Measurements from ENCODE around the gene ADGRE3.
"Not testable (repeated sequence)": the region's sequence is repeated elsewhere in the genome, so short reads cannot be mapped to it uniquely, and the experiment has no call there.

The ADGRE3 gene

GRCh38 chr19:14595558-14595957 lies 79.1 kb downstream of the ADGRE3 start:
- no peak for DNase-seq

DNA sequence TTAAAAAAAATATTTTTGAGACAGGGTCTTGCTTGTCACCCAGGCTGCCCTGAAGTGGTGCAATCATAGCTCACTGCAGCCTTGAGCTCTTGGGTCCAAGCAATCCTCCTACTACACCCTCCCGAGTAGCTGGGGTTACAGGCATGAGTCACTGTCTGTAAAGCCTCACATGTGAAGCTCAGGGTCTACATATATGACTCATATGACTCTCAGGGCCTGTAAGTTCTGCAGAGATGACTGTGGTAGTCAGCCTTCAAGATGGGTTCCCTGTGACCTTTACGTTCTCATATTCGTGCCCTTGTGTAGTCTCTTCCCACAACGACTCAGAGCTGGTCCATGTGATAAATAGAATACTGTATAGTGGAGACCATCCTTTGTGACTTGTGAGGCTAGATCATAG lies 85.2 kb downstream of the ADGRE3 start:
- DNase-seq: peak; percentile 29

DNA sequence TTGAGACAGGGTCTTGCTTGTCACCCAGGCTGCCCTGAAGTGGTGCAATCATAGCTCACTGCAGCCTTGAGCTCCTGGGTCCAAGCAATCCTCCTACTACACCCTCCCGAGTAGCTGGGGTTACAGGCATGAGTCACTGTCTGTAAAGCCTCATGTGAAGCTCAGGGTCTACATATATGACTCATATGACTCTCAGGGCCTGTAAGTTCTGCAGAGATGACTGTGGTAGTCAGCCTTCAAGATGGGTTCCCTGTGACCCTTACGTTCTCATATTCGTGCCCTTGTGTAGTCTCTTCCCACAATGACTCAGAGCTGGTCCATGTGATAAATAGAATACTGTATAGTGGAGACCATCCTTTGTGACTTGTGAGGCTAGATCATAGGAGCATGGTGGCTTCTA lies 89.5 kb downstream of the ADGRE3 start:
- peak; percentile 63 for DNase-seq

DNA sequence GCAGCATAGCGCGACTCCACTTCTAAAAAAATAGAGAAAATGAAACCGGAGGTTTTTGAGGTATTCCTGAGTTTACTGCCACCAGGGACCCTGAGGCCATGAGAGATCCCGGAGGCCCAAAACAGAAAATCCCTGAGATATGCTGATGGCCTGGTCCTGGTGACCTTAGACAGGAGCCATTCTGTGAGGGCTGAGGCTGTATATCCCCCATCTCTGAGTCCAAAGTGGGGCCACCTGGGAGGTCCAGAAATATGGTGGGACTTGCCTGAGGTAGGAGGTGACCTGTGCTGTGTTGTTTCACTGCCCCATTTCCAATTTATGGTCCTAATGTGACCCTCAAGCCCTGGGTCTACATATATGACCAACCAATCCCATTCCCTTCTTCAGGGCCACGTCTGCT lies 90.3 kb downstream of the ADGRE3 start:
- not testable (repeated sequence) for DNase-seq

DNA sequence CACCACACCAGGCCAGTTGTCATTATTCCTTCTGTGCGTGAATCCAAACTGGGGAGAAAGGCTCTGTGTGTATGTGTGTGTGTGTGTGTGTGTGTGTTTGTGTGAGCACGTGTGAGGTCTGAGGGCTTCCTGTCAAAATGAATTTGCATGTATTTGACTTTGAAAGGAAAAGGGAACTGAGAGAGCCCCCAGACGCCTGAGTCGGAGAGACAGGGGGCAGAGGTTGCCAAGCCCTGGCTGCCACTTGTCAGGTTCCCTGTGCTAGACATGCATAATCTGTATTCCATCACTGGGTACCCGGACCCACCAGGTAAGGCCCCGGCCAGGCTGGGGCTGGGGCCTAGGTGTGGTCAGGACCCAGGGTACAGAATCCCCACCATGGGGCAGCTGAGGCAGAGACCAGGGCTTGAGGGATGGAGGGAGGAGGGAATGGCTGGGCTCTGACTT lies 91.7 kb downstream of the ADGRE3 start, which contains the start of gene CLEC17A:
TSS of gene CLEC17A (plus strand) at position 191 of the 447 bp plus-strand sequence. CDS start at position 268, 77 bp downstream.
- DNase-seq: no peak

- DNase-seq: peak; percentile 81
Observed at GRCh38 chr19:14580623-14581237, 93.9 kb downstream of the ADGRE3 start.

DNA sequence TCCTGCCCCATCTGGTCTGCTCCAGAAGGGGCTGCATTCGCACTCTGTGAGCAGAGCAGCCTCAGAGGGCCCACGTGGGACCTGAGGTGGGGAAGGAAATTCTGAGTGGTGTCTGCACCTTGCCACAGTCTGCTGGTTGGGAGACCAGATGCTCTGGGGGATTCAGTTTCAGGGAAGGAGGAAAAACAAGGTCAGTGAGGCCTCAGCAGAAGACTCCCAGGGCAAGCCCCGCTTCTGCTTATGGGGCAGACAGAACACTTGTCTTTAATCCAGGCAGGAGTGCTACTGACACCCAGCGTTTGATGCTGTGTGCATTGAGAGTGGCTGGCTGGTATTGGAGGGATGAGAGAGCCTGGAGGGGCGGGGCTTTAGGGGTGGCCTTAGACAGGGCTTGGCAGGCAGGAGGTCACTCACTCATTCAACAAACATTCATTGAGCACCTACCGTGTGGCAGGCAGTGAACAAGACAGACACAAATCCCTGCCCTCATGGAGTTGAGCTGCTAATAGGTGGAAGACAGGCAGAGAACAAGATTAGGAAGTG lies 96.7 kb downstream of the ADGRE3 start:
- peak; percentile 31 for DNase-seq

- DNase-seq: no peak
Observed at GRCh38 chr19:14577264-14577663, 97.4 kb downstream of the ADGRE3 start.

- DNase-seq: no peak
Observed at GRCh38 chr19:14576363-14576762, 98.3 kb downstream of the ADGRE3 start.

DNA sequence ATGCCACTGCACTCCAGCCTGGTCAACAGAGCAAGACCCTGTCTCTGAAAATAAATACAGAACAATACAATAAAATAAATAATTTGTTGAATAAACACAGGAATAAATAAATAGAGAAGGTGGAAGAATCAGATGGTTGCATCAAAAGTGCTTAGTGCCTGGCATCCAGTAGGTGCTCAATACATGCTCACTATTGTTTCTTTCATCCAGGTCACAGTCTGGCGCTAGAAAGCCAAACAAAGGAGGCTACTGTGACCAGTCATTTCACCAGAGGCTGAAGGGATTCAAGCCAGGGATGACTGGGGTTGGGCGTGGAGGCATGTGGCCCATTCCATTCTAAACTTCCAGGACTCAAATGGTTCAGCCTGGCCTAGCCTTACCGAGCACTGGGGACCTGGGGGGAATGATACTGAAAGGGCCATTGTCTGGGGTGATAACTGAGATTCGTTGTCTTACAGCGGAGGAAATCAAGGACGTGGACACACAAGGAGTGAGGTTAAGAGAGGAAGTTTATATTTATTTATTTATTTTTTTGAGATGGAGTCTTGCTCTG lies 99.1 kb downstream of the ADGRE3 start:
- no peak for DNase-seq

- peak; percentile 94 for DNase-seq
Observed at GRCh38 chr19:14571695-14572490, 102.8 kb downstream of the ADGRE3 start, which contains the start of gene NDUFB7. TSS of gene NDUFB7 (minus strand) at chr19:14572066. CDS start at chr19:14572000, 66 bp downstream.

- DNase-seq: no peak
Observed at GRCh38 chr19:14570864-14571527, 103.6 kb downstream of the ADGRE3 start.
